Ishikawa (cell line): ENCODE data around the gene DMAC2L.

Experiments
- CEBPB ChIP-seq: IDR thresholded peaks from 2 replicates; pipeline ENCODE4 v1.6.1; 2012
- CREB1 ChIP-seq: IDR thresholded peaks from 2 replicates; pipeline ENCODE4 v1.6.1; 2012; ENCODE audit warnings: low read depth
- EGR1 ChIP-seq: IDR thresholded peaks from 2 replicates; pipeline ENCODE4 v1.6.1; 2012
- EP300 ChIP-seq: IDR thresholded peaks from 2 replicates; pipeline ENCODE4 v1.6.1; 2012; ENCODE audit warnings: borderline replicate concordance
- FOXM1 ChIP-seq: IDR thresholded peaks from 2 replicates; pipeline ENCODE4 v1.6.1; 2012; ENCODE audit warnings: low read depth, borderline replicate concordance
- MAX ChIP-seq: IDR thresholded peaks from 2 replicates; pipeline ENCODE4 v1.6.1; 2012
- NFIC ChIP-seq: IDR thresholded peaks from 2 replicates; pipeline ENCODE4 v1.6.1; 2012
- RAD21 ChIP-seq: IDR thresholded peaks from 2 replicates; pipeline ENCODE4 v1.6.1; 2012; ENCODE audit warnings: low read depth
- REST ChIP-seq: IDR thresholded peaks from 2 replicates; pipeline ENCODE4 v1.6.1; 2012; ENCODE audit warnings: low read depth, mild to moderate bottlenecking
- TAF1 ChIP-seq: IDR thresholded peaks from 2 replicates; pipeline ENCODE4 v1.6.1; 2012; ENCODE audit warnings: low read depth, mild to moderate bottlenecking
- YY1 ChIP-seq: IDR thresholded peaks from 2 replicates; pipeline ENCODE4 v1.6.1; 2012; ENCODE audit warnings: low read depth

DNA sequence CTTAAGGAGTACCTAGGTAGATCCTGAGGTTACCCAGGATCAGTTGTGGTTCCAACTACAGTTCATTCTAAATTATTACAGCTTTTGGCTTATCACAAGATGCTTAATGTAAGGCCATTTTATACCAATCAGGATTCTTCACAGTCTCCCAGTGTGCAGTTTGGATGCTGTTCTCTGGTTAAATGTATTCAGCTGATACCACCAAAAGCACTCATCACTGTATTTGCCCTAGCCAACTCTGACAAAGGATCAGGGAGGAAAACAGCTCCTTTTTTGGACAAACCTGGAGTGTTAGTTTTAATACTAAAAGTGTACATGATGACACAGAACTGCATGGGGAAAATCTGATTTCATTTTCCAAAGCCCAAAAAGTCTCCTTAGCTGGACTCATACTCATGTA, 19.5 kb downstream of the DMAC2L start:
- TF ChIP-seq CREB1, result no peak
- no peak for TF ChIP-seq MAX
- no peak for TF ChIP-seq RAD21
- no peak for TF ChIP-seq YY1
- no peak for TF ChIP-seq NFIC
- no peak for TF ChIP-seq EP300
- TF ChIP-seq REST, result no peak
- no peak for TF ChIP-seq FOXM1
- TF ChIP-seq CEBPB, result no peak
- TF ChIP-seq TAF1, result no peak
- TF ChIP-seq EGR1, result no peak
